Chondrocyte (in vitro differentiated cells): ENCODE results near the gene ALOX12B. TPM values are rescaled to one million over a fixed set of nuclear protein-coding genes. Genes with fewer than 3 reads are reported as not detected.

Experiments
- DNase-seq: peaks from one replicate; pipeline ENCODE4 v3.0.0; 2021; ENCODE audit warnings: mixed read lengths, low spot score
- H3K27ac Mint-ChIP-seq: one replicate; pipeline ENCODE4 v1.8.0; 2021; ENCODE audit warnings: mild to moderate bottlenecking, moderate library complexity, mixed read lengths; ENCODE audit not compliant: unreplicated experiment
- H3K27me3 Mint-ChIP-seq: 2 replicates; pipeline ENCODE4 v1.8.0; 2021; ENCODE audit warnings: low read depth, mixed read lengths
- H3K36me3 Mint-ChIP-seq: 2 replicates; pipeline ENCODE4 v1.8.0; 2021; ENCODE audit warnings: low read depth, mixed read lengths
- H3K4me1 Mint-ChIP-seq: 2 replicates; pipeline ENCODE4 v1.8.0; 2021; ENCODE audit warnings: low read depth, mild to moderate bottlenecking, mixed read lengths
- H3K4me3 Mint-ChIP-seq: one replicate; pipeline ENCODE4 v1.8.0; 2021; ENCODE audit warnings: mild to moderate bottlenecking, moderate library complexity, mixed read lengths; ENCODE audit not compliant: unreplicated experiment
- H3K9me3 Mint-ChIP-seq: 2 replicates; pipeline ENCODE4 v1.8.0; 2021; ENCODE audit warnings: low read depth, mixed read lengths
- CTCF ChIP-seq: fragments of 200-600 bp; sonication (generic); IDR thresholded peaks from 2 replicates; pipeline ENCODE4 v1.5.0; 2021; ENCODE audit warnings: antibody characterized with exemption, mild to moderate bottlenecking, moderate library complexity
- total RNA-seq: library from RNA; stranded (reverse); gene quantifications from 3 replicates; pipeline ENCODE4 v1.2.1, GENCODE V29; 2021

The ALOX12B gene
- total RNA-seq, 1 donor from 2014 or later, result 0.17 TPM

- peaks cover 16% of the 10 kb centered on the region for H3K27me3 Mint-ChIP-seq
- no peak for DNase-seq
- H3K4me1 Mint-ChIP-seq, result peaks cover under 1% of the 10 kb centered on the region
- no peak overlapping the region for H3K4me3 Mint-ChIP-seq
- H3K9me3 Mint-ChIP-seq, result no peaks in the 10 kb centered on the region
- H3K27ac Mint-ChIP-seq, result no peak overlapping the region
- H3K36me3 Mint-ChIP-seq, result no peaks in the 10 kb centered on the region
- no peak for TF ChIP-seq CTCF
Measured at GRCh38 chr17:8046306-8046928, 41.1 kb downstream of the ALOX12B start.

- H3K27ac Mint-ChIP-seq, result no peak overlapping the region
- H3K4me3 Mint-ChIP-seq, result no peak overlapping the region
- no peak for TF ChIP-seq CTCF
- no peaks in the 10 kb centered on the region for H3K36me3 Mint-ChIP-seq
- DNase-seq, result no peak
- H3K9me3 Mint-ChIP-seq, result no peaks in the 10 kb centered on the region
- H3K4me1 Mint-ChIP-seq, result peaks cover 3% of the 10 kb centered on the region
- H3K27me3 Mint-ChIP-seq, result peaks cover 11% of the 10 kb centered on the region
Measured at GRCh38 chr17:8044819-8045810, 42.4 kb downstream of the ALOX12B start.

GRCh38 chr17:8041979-8042378, 45.5 kb downstream of the ALOX12B start:
- H3K9me3 Mint-ChIP-seq, result no peaks in the 10 kb centered on the region
- DNase-seq, result no peak
- no peaks in the 10 kb centered on the region for H3K36me3 Mint-ChIP-seq
- H3K4me3 Mint-ChIP-seq, result no peak overlapping the region
- H3K27ac Mint-ChIP-seq, result no peak overlapping the region
- TF ChIP-seq CTCF, result no peak
- peaks cover 11% of the 10 kb centered on the region for H3K27me3 Mint-ChIP-seq
- peaks cover 3% of the 10 kb centered on the region for H3K4me1 Mint-ChIP-seq

GRCh38 chr17:8041249-8041928, 46.1 kb downstream of the ALOX12B start:
- no peak overlapping the region for H3K4me3 Mint-ChIP-seq
- H3K4me1 Mint-ChIP-seq, result peaks cover 3% of the 10 kb centered on the region
- DNase-seq, result no peak
- peaks cover 9% of the 10 kb centered on the region for H3K27me3 Mint-ChIP-seq
- no peaks in the 10 kb centered on the region for H3K36me3 Mint-ChIP-seq
- H3K9me3 Mint-ChIP-seq, result no peaks in the 10 kb centered on the region
- TF ChIP-seq CTCF, result peak; percentile 81
- no peak overlapping the region for H3K27ac Mint-ChIP-seq

- Mint-ChIP-seq H3K4me3 (no peak overlapping the region), H3K9me3 (no peaks in the 10 kb centered on the region), H3K27ac (no peak overlapping the region), H3K36me3 (no peaks in the 10 kb centered on the region), H3K4me1 (peaks cover 3% of the 10 kb centered on the region), H3K27me3 (peaks cover 13% of the 10 kb centered on the region)
- no peak for DNase-seq
- TF ChIP-seq CTCF, result no peak
Measured at GRCh38 chr17:8039611-8040168, 47.8 kb downstream of the ALOX12B start.
